Measurements from ENCODE around the gene SLC39A12. TPM values are rescaled to one million over a fixed set of nuclear protein-coding genes. Genes with fewer than 3 reads are reported as not detected.

Gene SLC39A12
- total and polyA plus RNA-seq, 10 of the 15 experiments (the other 5 are each of a cell fraction or from before 2014, with no cell fraction given) = 0.47 to 1.5 (median 0.68) TPM; not detected in 1

- Histone ChIP-seq H3K4me3 (no peak overlapping the region), H4K20me1 (ENCODE audit: control insufficient read depth, insufficient read depth) (no peaks in the 10 kb centered on the region), H3K79me2 (ENCODE audit: control insufficient read depth, insufficient read depth, low read length) (no peaks in the 10 kb centered on the region), H3K9ac (ENCODE audit: control insufficient read depth, insufficient read depth, low read length) (no peak overlapping the region), H3K9me3 (replicated peaks; ENCODE audit: control insufficient read depth, insufficient read depth, low read length) (no peaks in the 10 kb centered on the region), H3K4me2 (ENCODE audit: control insufficient read depth, insufficient read depth) (no peak overlapping the region), H3K27ac (ENCODE audit: control insufficient read depth, insufficient read depth) (no peak overlapping the region), H3K36me3 (ENCODE audit: control insufficient read depth in 2 of 2, insufficient read depth in 2 of 2, low read length in 1 of 2) (no peaks in the 10 kb centered on the region), H2AFZ (ENCODE audit: control insufficient read depth, low read depth, low read length) (no peak overlapping the region), H3K27me3 (replicated peaks in 1 of 2; ENCODE audit: control insufficient read depth in 2 of 2, insufficient read depth in 2 of 2, low read length in 1 of 2) (no peaks in the 10 kb centered on the region), H3K4me1 (ENCODE audit: control insufficient read depth, insufficient read depth, low read length) (no peaks in the 10 kb centered on the region)
- RAD21 ChIA-PET (ENCODE audit: unreplicated experiment) = no interaction called here
- ATAC-seq = no peak
- SMC1A ChIA-PET (ENCODE audit: uncharacterized antibody, unreplicated experiment) = interaction anchor here (0.6 to 1.0 kb wide), 2 partner anchors 26 to 500 kb away, joined by 3 read pairs; no protein-coding TSS in a partner anchor
- intact Hi-C loops (cut with micrococcal nuclease; ENCODE audit: unreplicated experiment) (no loop called here), in situ Hi-C loops (cut with MboI) (no loop called here)
- POLR2A ChIA-PET = no interaction called here
- no TSS peak for BruUV-seq (replicated peaks)
- FAIRE-seq = no peak
- 0% methylated on average over 3 of the region's 3 CpGs for WGBS (ENCODE audit: insufficient coverage, insufficient replicate concordance, low lambda C conversion rate, missing lambda C conversion rate)
- CTCF ChIA-PET = interaction anchor here (1.0 kb wide), 1 partner anchor 56 kb away, joined by 3 read pairs; no protein-coding TSS in a partner anchor
- DNase-seq (ENCODE audit: low read depth, low spot score) = no peak
- TF ChIP-seq ASH2L (IDR thresholded peaks at IDR 0.05; ENCODE audit: borderline replicate concordance, low read depth) (no peak), SKIL (IDR thresholded peaks at IDR 0.05; ENCODE audit: low read depth, poor library complexity, severe bottlenecking) (no peak), FOXK2 (IDR thresholded peaks at IDR 0.05) (no peak), MEF2A (IDR thresholded peaks at IDR 0.05; ENCODE audit: insufficient read depth, low read depth, low read length) (no peak), YY1 (IDR thresholded peaks at IDR 0.05; ENCODE audit: low read depth, low read length) (no peak), SMAD5 (IDR thresholded peaks at IDR 0.05; ENCODE audit: low read depth) (no peak)
Measured at GRCh38 chr10:17963431-17963830, 11.7 kb downstream of the SLC39A12 start.
